SJCRH30 (cell line): ENCODE measurements around the gene ETFB. TPM values are rescaled to one million over a fixed set of nuclear protein-coding genes. Genes with fewer than 3 reads are reported as not detected.
"Not testable (repeated sequence)": the region's sequence is repeated elsewhere in the genome, so short reads cannot be mapped to it uniquely, and the experiment has no call there.

Source experiments
- DNase-seq, 2 experiments: peaks; one replicate each; pipeline ENCODE4 v3.0.0-alpha.2; 2015 to 2020
- H3K27ac ChIP-seq: fragments of 250-450 bp; sonication (Bioruptor Pico); 2 replicates; pipeline ENCODE4 v1.5.1; 2020; ENCODE audit warnings: mild to moderate bottlenecking, moderate library complexity
- H3K27me3 ChIP-seq: fragments of 250-450 bp; sonication (Bioruptor Pico); 2 replicates; pipeline ENCODE4 v1.5.1; 2020; ENCODE audit warnings: mild to moderate bottlenecking, moderate library complexity
- H3K36me3 ChIP-seq: fragments of 250-450 bp; sonication (Bioruptor Pico); 2 replicates; pipeline ENCODE4 v1.5.1; 2020; ENCODE audit warnings: mild to moderate bottlenecking, moderate library complexity
- H3K4me1 ChIP-seq: fragments of 250-450 bp; sonication (Bioruptor Pico); 2 replicates; pipeline ENCODE4 v1.5.1; 2020; ENCODE audit warnings: mild to moderate bottlenecking, moderate library complexity
- H3K4me3 ChIP-seq: fragments of 250-450 bp; sonication (Bioruptor Pico); 2 replicates; pipeline ENCODE4 v1.5.1; 2020; ENCODE audit warnings: mild to moderate bottlenecking, moderate library complexity
- H3K9me3 ChIP-seq: fragments of 250-450 bp; sonication (Bioruptor Pico); replicated peaks from 2 replicates; pipeline ENCODE4 v1.5.1; 2020; ENCODE audit warnings: mild to moderate bottlenecking, moderate library complexity
- total RNA-seq: library from RNA; depleted of rRNA; stranded (reverse); fragments of >200 nt; shearing (Covaris generic); gene quantifications from 2 replicates; pipeline ENCODE4 v1.2.3, GENCODE V29; 2014; rRNA removed

ETFB gene
- total RNA-seq: 14.3 and 18.6 TPM in 2 replicates

DNA sequence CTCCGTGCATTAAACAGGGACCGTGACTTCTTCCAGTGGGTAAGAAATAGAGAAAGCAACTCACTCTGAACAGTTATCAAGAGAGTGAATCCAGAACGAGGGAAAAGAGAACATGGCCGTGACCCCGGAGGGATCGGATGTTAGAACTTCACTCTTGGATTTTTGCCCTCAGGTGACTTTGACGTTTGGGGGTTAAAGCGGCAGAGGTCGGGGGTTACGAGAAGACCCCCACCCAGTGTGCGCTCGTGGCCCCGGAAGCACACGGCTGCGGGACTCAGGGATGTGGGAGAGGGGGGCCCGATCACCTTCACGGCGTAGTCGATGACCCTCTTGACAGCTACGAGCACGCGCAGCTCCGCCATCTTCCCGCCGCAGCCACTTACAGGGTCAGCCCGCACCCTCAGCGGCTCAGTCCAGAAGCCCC is at the start of gene ETFB:
ETFB (minus strand) TSS at position 424 of the 424 bp plus-strand sequence; CDS start at position 362, 62 bp downstream.
- Histone ChIP-seq H3K27me3 (no peaks in the 10 kb centered on the region), H3K4me1 (peaks cover 7% of the 10 kb centered on the region; the same call in 1 of the 2 replicates), H3K27ac (peak within 1 kb of the TSS; percentile 99), H3K4me3 (peak within 1 kb of the TSS; percentile 68), H3K9me3 (no peaks in the 10 kb centered on the region), H3K36me3 (no peaks in the 10 kb centered on the region)
- DNase-seq: no peak

DNA sequence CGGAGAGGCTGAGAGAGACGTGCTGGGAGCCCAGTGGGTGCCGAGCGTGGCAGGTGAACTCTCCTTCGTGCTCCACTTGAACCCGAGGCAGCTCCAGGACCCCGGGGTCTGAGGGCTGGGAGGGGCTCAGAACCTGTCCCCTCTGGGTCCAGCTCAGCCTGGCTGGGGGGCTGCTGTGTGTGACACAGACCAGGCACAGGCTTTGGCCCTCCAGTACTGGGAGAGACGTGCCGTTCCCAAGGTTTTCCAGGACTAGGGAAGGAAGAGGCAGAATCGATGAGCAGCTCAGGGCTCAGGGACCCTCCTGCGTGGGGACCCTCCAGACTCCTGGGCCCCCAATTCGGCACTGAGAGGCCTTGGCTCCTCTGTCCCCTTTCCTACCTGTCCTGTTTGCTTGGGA is 49.0 kb upstream of the ETFB start:
- Histone ChIP-seq H3K9me3 (no peaks in the 10 kb centered on the region), H3K27ac (no peak overlapping the region), H3K4me3 (no peak overlapping the region), H3K4me1 (no peaks in the 10 kb centered on the region), H3K27me3 (no peaks in the 10 kb centered on the region), H3K36me3 (no peaks in the 10 kb centered on the region)
- no peak for DNase-seq

GRCh38 chr19:51410950-51411748 is 45.0 kb upstream of the ETFB start:
- H3K36me3 ChIP-seq: no peaks in the 10 kb centered on the region
- no peaks in the 10 kb centered on the region for H3K27me3 ChIP-seq
- H3K27ac ChIP-seq: no peak overlapping the region
- H3K4me3 ChIP-seq: no peak overlapping the region
- H3K9me3 ChIP-seq: no peaks in the 10 kb centered on the region
- H3K4me1 ChIP-seq: no peaks in the 10 kb centered on the region
- DNase-seq: no peak

DNA sequence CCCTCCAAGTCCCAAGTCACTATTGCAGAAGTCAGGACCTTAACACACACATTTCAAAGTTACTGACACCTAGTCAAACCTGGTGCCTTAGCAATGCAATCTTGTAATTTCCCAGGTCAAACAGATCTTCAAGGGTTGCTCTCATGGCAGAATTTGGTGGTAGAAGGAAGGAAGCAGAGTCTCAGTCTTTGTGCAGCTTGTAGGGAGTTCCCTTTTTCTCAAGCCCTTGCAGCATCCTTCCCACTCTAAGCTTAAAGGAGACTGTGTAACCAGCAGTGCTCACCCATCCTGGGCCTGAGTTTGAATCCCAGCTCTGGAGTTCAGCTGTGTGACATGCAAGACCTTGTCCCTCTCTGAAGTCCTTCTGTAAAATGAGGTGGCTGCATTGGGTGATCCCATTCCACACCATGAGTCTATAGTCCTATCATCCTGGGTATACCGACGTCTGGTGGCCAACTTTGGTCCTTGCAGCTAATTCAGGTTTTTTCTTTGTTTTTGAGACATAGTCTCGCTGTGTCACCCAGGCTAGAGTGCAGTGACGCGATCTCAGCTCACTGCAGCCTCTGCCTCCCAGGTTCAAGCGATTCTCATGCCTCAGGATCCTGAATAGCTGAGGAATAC is 41.4 kb upstream of the ETFB start:
- Histone ChIP-seq H3K27me3 (no peaks in the 10 kb centered on the region), H3K9me3 (no peaks in the 10 kb centered on the region), H3K27ac (no peak overlapping the region), H3K4me1 (no peaks in the 10 kb centered on the region), H3K4me3 (no peak overlapping the region), H3K36me3 (no peaks in the 10 kb centered on the region)
- DNase-seq: peak in 1 of 2 experiments; percentile 25

DNA sequence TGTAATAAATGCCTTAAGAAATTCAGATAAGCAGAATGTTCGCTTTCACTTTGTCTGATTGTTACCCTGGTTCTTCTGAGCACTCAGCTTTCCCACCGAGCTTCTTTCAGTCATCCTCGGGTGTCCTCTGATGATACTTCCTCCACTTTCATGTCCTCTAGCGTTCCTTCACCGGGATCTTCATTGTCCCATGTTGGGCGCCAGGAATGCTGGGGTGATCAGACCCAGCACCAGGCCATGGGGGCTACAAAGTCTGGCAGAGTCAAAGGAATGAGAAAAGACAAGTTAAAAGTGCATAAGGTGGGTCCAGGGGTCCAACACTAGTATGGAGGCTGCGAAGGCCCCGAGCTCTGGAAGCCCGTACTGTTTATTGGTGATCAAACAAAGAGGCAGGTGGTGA is 35.9 kb upstream of the ETFB start:
- Histone ChIP-seq H3K9me3 (no peaks in the 10 kb centered on the region), H3K4me1 (no peaks in the 10 kb centered on the region), H3K4me3 (no peak overlapping the region), H3K36me3 (no peaks in the 10 kb centered on the region), H3K27me3 (no peaks in the 10 kb centered on the region), H3K27ac (no peak overlapping the region)
- DNase-seq: no peak

DNA sequence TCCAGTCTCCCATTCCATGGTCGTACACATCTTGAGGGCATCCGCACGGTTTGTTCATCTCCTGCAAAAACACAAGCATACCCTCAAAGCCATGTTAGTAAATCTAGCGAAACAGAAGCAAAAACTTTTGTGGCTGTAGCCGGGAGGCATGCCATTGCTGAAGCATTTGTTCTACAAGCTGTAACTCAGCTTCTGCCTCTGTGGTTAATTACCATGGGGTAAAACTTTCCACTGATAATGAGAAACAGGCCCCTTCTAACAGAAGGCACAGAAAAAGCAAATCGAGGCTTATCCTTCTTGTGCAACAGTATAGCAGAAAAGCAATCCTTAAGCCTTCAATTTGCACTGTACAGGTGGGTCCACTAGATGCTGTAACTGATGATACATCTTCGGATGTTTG is 33.7 kb upstream of the ETFB start:
- H3K9me3 ChIP-seq, H3K36me3 ChIP-seq, DNase-seq, H3K4me3 ChIP-seq, H3K27me3 ChIP-seq, H3K4me1 ChIP-seq, H3K27ac ChIP-seq: not testable (repeated sequence)

DNA sequence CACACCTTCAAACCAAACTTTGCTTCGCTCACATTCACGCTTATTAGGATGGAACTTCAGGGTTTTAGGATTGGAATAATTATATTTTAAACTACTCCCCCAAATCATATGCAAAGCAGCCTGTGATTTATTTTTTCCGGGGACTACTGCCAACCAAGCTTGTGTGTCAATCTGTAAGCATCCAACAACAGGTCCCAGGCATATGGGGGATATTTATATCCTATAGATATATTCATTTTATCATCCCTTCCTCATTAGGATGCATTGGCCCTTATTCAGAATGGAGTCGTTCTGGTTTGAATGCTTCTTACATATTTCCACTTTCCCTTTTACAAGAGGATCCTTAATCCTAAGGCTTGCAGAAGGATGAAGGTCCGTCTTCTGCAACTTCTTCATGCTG is 33.0 kb upstream of the ETFB start:
- no peaks in the 10 kb centered on the region for H3K36me3 ChIP-seq
- no peak for DNase-seq
- no peaks in the 10 kb centered on the region for H3K9me3 ChIP-seq
- no peaks in the 10 kb centered on the region for H3K4me1 ChIP-seq
- H3K27ac ChIP-seq: no peak overlapping the region
- H3K4me3 ChIP-seq: no peak overlapping the region
- H3K27me3 ChIP-seq: no peaks in the 10 kb centered on the region

DNA sequence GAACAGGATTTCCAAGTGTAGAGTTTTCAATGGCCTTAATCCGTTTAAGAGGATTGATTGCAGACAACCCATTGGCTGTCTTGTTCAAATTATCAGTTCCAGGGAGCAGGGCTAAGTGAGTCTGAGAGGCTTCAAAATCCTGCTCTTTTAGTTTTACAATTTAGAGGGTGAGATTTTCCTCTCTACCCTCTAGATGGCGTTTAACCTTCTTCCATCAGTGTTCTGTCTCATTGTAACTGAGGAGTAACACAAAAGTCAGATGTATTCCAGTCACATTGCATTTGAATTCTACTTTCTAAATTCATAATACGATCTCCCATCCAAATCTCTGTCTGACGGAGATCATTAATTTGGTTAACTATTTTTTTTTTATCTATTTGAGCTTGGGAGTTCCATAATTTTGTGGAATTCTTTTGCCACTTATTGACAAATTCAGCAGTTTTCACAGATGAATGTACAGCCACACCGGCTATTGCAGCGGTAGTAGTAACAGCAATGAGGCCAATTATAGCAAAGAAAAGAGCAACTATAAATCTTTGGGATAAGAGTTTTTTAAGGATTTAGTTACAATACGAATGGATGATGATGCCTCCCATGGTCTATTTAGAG is 32.0 kb upstream of the ETFB start:
- peak in 1 of 2 experiments; percentile 28 for DNase-seq
- Histone ChIP-seq H3K9me3 (no peaks in the 10 kb centered on the region), H3K36me3 (no peaks in the 10 kb centered on the region), H3K4me1 (no peaks in the 10 kb centered on the region), H3K27ac (no peak overlapping the region), H3K4me3 (no peak overlapping the region), H3K27me3 (no peaks in the 10 kb centered on the region)

DNA sequence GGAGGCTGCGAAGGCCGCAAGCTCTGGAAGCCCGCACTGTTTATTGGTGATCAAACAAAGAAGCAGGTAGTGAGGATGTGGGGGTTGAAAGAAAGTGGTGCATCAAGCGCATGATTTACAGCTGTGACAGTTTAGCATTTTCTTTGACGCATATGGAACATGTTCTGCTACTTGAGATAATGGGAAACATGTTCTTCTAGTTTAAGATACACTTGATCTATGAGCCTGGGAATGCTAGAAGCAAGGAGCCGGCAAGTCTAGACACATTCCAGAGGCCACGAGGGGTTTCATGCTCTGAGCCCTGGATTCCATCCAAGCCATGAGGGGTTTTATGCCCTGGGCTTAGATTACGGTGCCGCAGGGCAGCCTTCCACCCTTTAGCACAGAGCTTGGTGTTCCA is 31.3 kb upstream of the ETFB start:
- not testable (repeated sequence) for H3K27ac ChIP-seq, H3K36me3 ChIP-seq, H3K27me3 ChIP-seq, H3K9me3 ChIP-seq, DNase-seq, H3K4me3 ChIP-seq, H3K4me1 ChIP-seq

GRCh38 chr19:51396175-51396574 is 30.0 kb upstream of the ETFB start:
- no peaks in the 10 kb centered on the region for H3K9me3 ChIP-seq
- H3K4me3 ChIP-seq: no peak overlapping the region
- no peaks in the 10 kb centered on the region for H3K27me3 ChIP-seq
- no peaks in the 10 kb centered on the region for H3K36me3 ChIP-seq
- H3K4me1 ChIP-seq: no peaks in the 10 kb centered on the region
- H3K27ac ChIP-seq: no peak overlapping the region
- DNase-seq: no peak

DNA sequence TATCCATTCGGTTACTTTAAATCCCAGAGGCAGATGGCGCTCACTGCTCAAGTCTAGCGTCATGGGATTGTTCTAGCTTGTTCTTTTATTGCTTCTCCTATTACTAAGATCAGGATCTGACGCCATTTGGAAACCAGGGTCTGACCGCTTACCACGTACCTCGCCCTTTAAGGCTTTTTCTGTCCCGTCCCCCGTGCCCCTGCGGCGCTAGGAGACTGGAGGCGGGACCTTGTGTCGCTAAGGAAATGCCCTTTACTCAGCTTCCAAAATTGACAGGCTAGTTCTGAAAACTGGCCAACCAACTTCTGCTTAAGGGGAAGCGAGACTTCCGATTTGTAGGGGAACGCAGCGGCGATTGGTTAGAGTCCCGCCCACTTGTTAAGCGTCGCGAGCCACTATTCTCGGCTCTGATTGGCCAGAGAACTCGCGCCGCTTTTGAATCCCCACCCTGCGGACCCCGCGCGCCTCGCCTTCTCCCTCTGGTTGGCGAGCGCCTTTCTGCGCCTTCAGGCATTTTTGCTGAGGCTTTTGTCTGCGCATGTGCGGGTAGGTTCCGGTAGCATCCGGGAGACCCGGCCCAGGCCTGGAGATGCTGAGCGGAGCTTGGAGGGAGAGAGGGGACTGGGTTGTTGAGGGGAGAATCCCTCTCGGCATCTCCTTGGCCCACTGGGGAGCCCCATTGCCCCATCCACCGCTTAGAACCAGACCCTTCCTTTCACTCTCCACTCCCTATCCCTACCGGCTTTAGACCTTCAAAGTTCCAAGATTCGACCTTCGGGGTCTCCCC is 28.1 kb upstream of the ETFB start:
- Histone ChIP-seq H3K4me1 (no peaks in the 10 kb centered on the region), H3K27me3 (no peaks in the 10 kb centered on the region), H3K27ac (peak overlapping the region; percentile 55), H3K9me3 (no peaks in the 10 kb centered on the region), H3K4me3 (peak overlapping the region; percentile 63), H3K36me3 (no peaks in the 10 kb centered on the region)
- peak; percentile 92 to 96 for DNase-seq

GRCh38 chr19:51392701-51393100 is 26.5 kb upstream of the ETFB start:
- Histone ChIP-seq H3K27ac (no peak overlapping the region), H3K4me3 (no peak overlapping the region), H3K27me3 (no peaks in the 10 kb centered on the region), H3K9me3 (no peaks in the 10 kb centered on the region), H3K36me3 (no peaks in the 10 kb centered on the region), H3K4me1 (no peaks in the 10 kb centered on the region)
- no peak for DNase-seq

GRCh38 chr19:51391073-51391611 is 25.0 kb upstream of the ETFB start:
- Histone ChIP-seq H3K4me1 (no peaks in the 10 kb centered on the region), H3K27ac (no peak overlapping the region), H3K27me3 (no peaks in the 10 kb centered on the region), H3K9me3 (no peaks in the 10 kb centered on the region), H3K4me3 (no peak overlapping the region), H3K36me3 (no peaks in the 10 kb centered on the region)
- DNase-seq: no peak

- H3K27ac ChIP-seq: no peak overlapping the region
- no peaks in the 10 kb centered on the region for H3K27me3 ChIP-seq
- DNase-seq: no peak
- no peaks in the 10 kb centered on the region for H3K4me1 ChIP-seq
- no peaks in the 10 kb centered on the region for H3K36me3 ChIP-seq
- H3K4me3 ChIP-seq: no peak overlapping the region
- H3K9me3 ChIP-seq: no peaks in the 10 kb centered on the region
Measured at GRCh38 chr19:51389143-51389542, 23.0 kb upstream of the ETFB start.
